ENCODE results near the gene INPP5J. TPM values are rescaled to one million over a fixed set of nuclear protein-coding genes. Genes with fewer than 3 reads are reported as not detected.

The INPP5J gene
- total RNA-seq, 2 experiments from 2014 or later: 0.23 to 0.44 TPM

- Mint-ChIP-seq H3K36me3 (no peaks in the 10 kb centered on the region), H3K9me3 (peaks cover 8% of the 10 kb centered on the region), H3K27ac (no peak within 1 kb of the TSS), H3K4me1 (peaks cover 10% of the 10 kb centered on the region), H3K27me3 (no peaks in the 10 kb centered on the region), H3K4me3 (no peak within 1 kb of the TSS)
- no peak for DNase-seq
These were observed 17.3 kb downstream of the INPP5J start, which contains the start of gene PLA2G3 for GRCh38 chr22:31139866-31140716. Gene PLA2G3 (minus strand): TSS chr22:31140508. CDS start chr22:31140354, 154 bp downstream.

- Mint-ChIP-seq H3K36me3 (no peaks in the 10 kb centered on the region), H3K4me3 (no peak overlapping the region), H3K4me1 (peaks cover 10% of the 10 kb centered on the region), H3K9me3 (peaks cover 10% of the 10 kb centered on the region), H3K27me3 (no peaks in the 10 kb centered on the region), H3K27ac (no peak overlapping the region)
- DNase-seq: no peak
These were observed 18.0 kb downstream of the INPP5J start for GRCh38 chr22:31140746-31141145.

DNA sequence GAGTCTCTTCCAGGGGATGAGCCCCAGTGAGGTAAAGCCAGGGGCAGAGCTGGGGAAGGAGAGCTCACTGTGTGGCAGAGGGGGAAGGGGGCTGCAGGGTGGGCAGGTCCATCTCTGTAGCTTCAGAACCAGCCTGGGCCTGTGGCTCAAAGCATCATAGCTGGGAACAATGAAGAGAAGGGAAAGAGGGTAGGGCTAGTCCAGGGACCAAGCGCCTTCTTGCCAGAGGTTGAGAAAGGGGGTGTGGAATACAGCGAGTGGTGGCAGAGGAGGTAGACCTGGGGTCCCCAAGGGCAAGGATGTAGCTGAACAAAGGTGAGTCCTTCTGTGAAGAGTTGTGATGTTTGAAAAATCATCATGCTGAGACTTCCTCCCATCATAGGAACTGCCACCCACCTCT lies 18.8 kb downstream of the INPP5J start:
- no peaks in the 10 kb centered on the region for H3K36me3 Mint-ChIP-seq
- H3K4me1 Mint-ChIP-seq: peaks cover 10% of the 10 kb centered on the region
- no peak overlapping the region for H3K4me3 Mint-ChIP-seq
- no peak overlapping the region for H3K27ac Mint-ChIP-seq
- H3K9me3 Mint-ChIP-seq: peaks cover 11% of the 10 kb centered on the region
- no peak for DNase-seq
- H3K27me3 Mint-ChIP-seq: no peaks in the 10 kb centered on the region

- no peak for DNase-seq
- H3K9me3 Mint-ChIP-seq: peaks cover 12% of the 10 kb centered on the region
- no peaks in the 10 kb centered on the region for H3K27me3 Mint-ChIP-seq
- peaks cover 10% of the 10 kb centered on the region for H3K4me1 Mint-ChIP-seq
- no peaks in the 10 kb centered on the region for H3K36me3 Mint-ChIP-seq
- no peak overlapping the region for H3K4me3 Mint-ChIP-seq
- H3K27ac Mint-ChIP-seq: no peak overlapping the region
These were observed 19.5 kb downstream of the INPP5J start for GRCh38 chr22:31142285-31142684.

- H3K4me1 Mint-ChIP-seq: peaks cover 10% of the 10 kb centered on the region
- H3K9me3 Mint-ChIP-seq: peaks cover 12% of the 10 kb centered on the region
- H3K27me3 Mint-ChIP-seq: no peaks in the 10 kb centered on the region
- no peak overlapping the region for H3K27ac Mint-ChIP-seq
- no peak overlapping the region for H3K4me3 Mint-ChIP-seq
- H3K36me3 Mint-ChIP-seq: no peaks in the 10 kb centered on the region
- DNase-seq: no peak
These were observed 20.3 kb downstream of the INPP5J start for GRCh38 chr22:31143038-31143437.

- H3K27me3 Mint-ChIP-seq: no peaks in the 10 kb centered on the region
- no peak overlapping the region for H3K4me3 Mint-ChIP-seq
- no peak overlapping the region for H3K27ac Mint-ChIP-seq
- no peaks in the 10 kb centered on the region for H3K36me3 Mint-ChIP-seq
- H3K9me3 Mint-ChIP-seq: peaks cover 12% of the 10 kb centered on the region
- no peak for DNase-seq
- peaks cover 10% of the 10 kb centered on the region for H3K4me1 Mint-ChIP-seq
These were observed 20.8 kb downstream of the INPP5J start for GRCh38 chr22:31143537-31143936.

- DNase-seq: no peak
- peaks cover 10% of the 10 kb centered on the region for H3K4me1 Mint-ChIP-seq
These were observed 21.5 kb downstream of the INPP5J start for GRCh38 chr22:31144223-31144622.

GRCh38 chr22:31148488-31148887 lies 25.7 kb downstream of the INPP5J start:
- peaks cover 12% of the 10 kb centered on the region for H3K9me3 Mint-ChIP-seq
- no peaks in the 10 kb centered on the region for H3K36me3 Mint-ChIP-seq
- H3K27ac Mint-ChIP-seq: no peak overlapping the region
- no peak for DNase-seq
- H3K4me3 Mint-ChIP-seq: no peak overlapping the region
- H3K4me1 Mint-ChIP-seq: peaks cover 10% of the 10 kb centered on the region
- no peaks in the 10 kb centered on the region for H3K27me3 Mint-ChIP-seq

More at GRCh38 chr22:31144223-31144622, 21.5 kb downstream of the INPP5J start:
- Mint-ChIP-seq H3K27me3 (no peaks in the 10 kb centered on the region), H3K9me3 (peaks cover 12% of the 10 kb centered on the region), H3K36me3 (no peaks in the 10 kb centered on the region), H3K4me3 (no peak overlapping the region), H3K27ac (no peak overlapping the region)

DNA sequence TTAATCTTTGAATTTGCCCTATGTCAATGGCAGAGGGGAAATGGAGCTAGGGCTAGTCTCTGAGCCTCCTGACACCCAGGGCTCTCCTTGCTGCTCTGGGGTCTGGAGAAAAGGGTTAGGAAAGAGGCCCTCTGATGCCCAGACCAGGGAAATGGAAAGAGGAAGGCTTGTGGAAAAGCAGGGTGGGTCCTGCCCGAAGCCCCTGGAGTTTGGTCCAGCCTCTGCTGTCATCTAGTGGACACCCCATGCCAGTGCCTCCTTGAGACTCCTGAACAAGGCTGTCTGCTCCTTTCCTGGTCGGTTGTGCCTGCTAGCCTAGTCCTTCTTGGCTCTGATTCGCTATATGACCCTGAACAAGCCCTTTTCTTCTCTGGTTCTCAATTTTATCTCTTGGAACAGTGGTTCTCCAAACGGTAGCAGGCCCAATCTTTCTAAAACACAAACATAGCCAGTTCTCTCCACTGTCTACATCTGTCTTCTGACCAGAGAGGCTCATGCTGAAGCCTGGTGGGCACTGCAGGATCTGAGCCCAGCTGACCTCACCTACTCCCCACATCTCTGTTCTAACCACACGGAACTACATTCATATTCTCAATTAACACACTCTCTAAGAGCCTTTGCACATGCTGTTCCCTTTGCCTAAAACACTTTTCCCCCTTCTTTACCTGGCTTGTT lies 26.3 kb downstream of the INPP5J start:
- Mint-ChIP-seq H3K36me3 (no peaks in the 10 kb centered on the region), H3K4me1 (peaks cover 5% of the 10 kb centered on the region), H3K9me3 (peaks cover 12% of the 10 kb centered on the region), H3K27me3 (no peaks in the 10 kb centered on the region), H3K27ac (no peak overlapping the region), H3K4me3 (no peak overlapping the region)
- peak; percentile 25 for DNase-seq

DNA sequence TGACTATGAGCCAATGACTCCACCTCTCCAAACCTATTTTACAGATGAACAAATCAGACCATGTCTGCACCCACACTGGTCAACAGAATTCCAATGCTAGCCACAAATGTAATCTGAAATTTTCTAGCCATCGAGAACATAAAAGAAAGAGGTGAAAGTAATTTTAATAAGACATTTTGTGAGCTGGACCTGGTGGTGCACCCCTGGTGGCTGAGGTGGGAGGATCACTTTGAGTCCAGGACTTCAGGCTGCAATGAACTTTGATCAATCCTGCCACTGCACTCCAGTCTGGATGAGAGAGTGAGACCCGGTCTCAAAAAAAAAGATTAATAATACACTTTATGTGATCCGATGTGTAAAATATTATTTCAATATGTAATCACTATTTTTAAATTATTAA lies 27.8 kb downstream of the INPP5J start:
- H3K4me1 Mint-ChIP-seq: no peaks in the 10 kb centered on the region
- no peak overlapping the region for H3K27ac Mint-ChIP-seq
- H3K4me3 Mint-ChIP-seq: no peak overlapping the region
- no peak for DNase-seq
- no peaks in the 10 kb centered on the region for H3K36me3 Mint-ChIP-seq
- H3K27me3 Mint-ChIP-seq: no peaks in the 10 kb centered on the region
- H3K9me3 Mint-ChIP-seq: peaks cover 2% of the 10 kb centered on the region

DNA sequence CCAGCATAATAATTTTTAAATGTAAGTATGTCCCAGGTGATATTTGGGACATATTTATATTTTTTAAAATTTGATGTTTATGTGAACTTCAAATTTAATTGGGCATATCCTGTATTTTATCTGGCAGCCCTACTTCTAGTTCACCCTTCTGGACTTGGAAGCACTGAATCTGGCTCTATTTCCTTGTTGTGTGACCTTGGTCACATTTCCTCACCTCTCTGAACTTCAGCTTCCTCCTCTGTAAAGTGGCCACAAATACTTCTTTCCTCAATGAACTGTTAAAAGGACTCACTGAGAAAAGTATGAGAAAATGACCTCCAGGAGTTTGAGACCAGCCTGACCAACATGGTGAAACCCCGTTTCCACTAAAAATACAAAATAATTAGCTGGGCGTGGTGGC lies 29.1 kb downstream of the INPP5J start:
- Mint-ChIP-seq H3K27ac (no peak overlapping the region), H3K4me1 (no peaks in the 10 kb centered on the region), H3K36me3 (no peaks in the 10 kb centered on the region), H3K9me3 (no peaks in the 10 kb centered on the region), H3K27me3 (no peaks in the 10 kb centered on the region), H3K4me3 (no peak overlapping the region)
- no peak for DNase-seq

- no peaks in the 10 kb centered on the region for H3K36me3 Mint-ChIP-seq
These were observed 30.6 kb downstream of the INPP5J start for GRCh38 chr22:31153357-31153756.

DNA sequence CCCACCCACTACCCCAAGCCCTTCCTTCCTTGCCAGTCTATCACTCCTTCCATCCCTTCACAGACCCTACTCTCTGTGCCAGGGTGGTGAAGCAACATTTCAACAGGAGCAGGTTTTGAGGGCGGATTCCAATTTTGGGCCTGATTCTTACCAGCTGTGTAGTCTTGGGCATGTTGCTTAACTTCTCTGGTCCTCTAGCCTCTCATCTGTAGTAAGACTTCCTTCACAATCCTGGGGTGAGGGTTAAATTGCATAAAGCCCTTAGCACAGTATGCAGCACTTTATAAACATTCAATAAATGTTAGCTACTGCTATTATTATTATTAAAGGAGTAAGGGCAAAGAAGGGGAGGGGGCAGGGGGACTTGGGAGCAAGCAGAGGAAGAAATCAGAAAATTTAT lies 32.2 kb downstream of the INPP5J start:
- H3K27me3 Mint-ChIP-seq: no peaks in the 10 kb centered on the region
- H3K4me1 Mint-ChIP-seq: peaks cover 5% of the 10 kb centered on the region
- peaks cover 6% of the 10 kb centered on the region for H3K36me3 Mint-ChIP-seq
- peaks cover 5% of the 10 kb centered on the region for H3K9me3 Mint-ChIP-seq
- no peak overlapping the region for H3K4me3 Mint-ChIP-seq
- no peak overlapping the region for H3K27ac Mint-ChIP-seq
- DNase-seq: no peak

More at GRCh38 chr22:31153357-31153756, 30.6 kb downstream of the INPP5J start:
- Mint-ChIP-seq H3K27ac (no peak overlapping the region), H3K4me1 (no peaks in the 10 kb centered on the region), H3K27me3 (no peaks in the 10 kb centered on the region), H3K4me3 (no peak overlapping the region), H3K9me3 (no peaks in the 10 kb centered on the region)
- no peak for DNase-seq

GRCh38 chr22:31155422-31155821 lies 32.7 kb downstream of the INPP5J start:
- Mint-ChIP-seq H3K4me3 (no peak overlapping the region), H3K36me3 (peaks cover 7% of the 10 kb centered on the region), H3K27me3 (no peaks in the 10 kb centered on the region), H3K4me1 (peaks cover 6% of the 10 kb centered on the region), H3K9me3 (peaks cover 5% of the 10 kb centered on the region), H3K27ac (no peak overlapping the region)
- DNase-seq: no peak

GRCh38 chr22:31160328-31160978 lies 37.7 kb downstream of the INPP5J start:
- Mint-ChIP-seq H3K27ac (peak overlapping the region; percentile 95), H3K36me3 (peaks cover 7% of the 10 kb centered on the region), H3K4me1 (peaks cover 26% of the 10 kb centered on the region), H3K27me3 (no peaks in the 10 kb centered on the region), H3K9me3 (peaks cover 5% of the 10 kb centered on the region), H3K4me3 (peak overlapping the region; percentile 99)
- DNase-seq: no peak
